Psoas muscle (tissue), 8 donors: ENCODE measurements around the gene ELMOD1. TPM values are rescaled to one million over a fixed set of nuclear protein-coding genes. Genes with fewer than 3 reads are reported as not detected.

Experiments
- ATAC-seq, 4 donors: fragments of 200-7000 bp; cut with Tn5 transposase; one replicate each; pipeline ENCODE4 v1.9.1; 2020; ENCODE audit warnings: moderate library complexity in 3 of 4, mild to moderate bottlenecking in 2 of 4
- DNase-seq, 2 donors: peaks; one replicate each; pipeline ENCODE4 v3.0.0-alpha.2; 2020
- H3K27ac ChIP-seq: fragments of 200-600 bp; one replicate; pipeline ENCODE4 v1.8.0; 2022
- H3K27me3 ChIP-seq, 3 donors: fragments of 200-600 bp in 1 of 3; one replicate each; pipeline versions ENCODE4 v1.6.1 to v1.8.0; 2013 to 2022; ENCODE audit warnings: low read length in 2 of 3, mild to moderate bottlenecking in 2 of 3, moderate library complexity in 1 of 3; ENCODE audit not compliant: insufficient read depth in 3 of 3
- H3K36me3 ChIP-seq, 2 donors: fragments of 200-600 bp in 1 of 2; one replicate each; pipeline versions ENCODE4 v1.6.1 to v1.8.0; 2013 to 2022; ENCODE audit warnings: low read depth in 1 of 2, mild to moderate bottlenecking in 1 of 2, moderate library complexity in 1 of 2; ENCODE audit not compliant: insufficient read depth in 1 of 2
- H3K4me1 ChIP-seq: fragments of 200-600 bp; one replicate; pipeline ENCODE4 v1.8.0; 2022
- H3K4me3 ChIP-seq: fragments of 200-600 bp; one replicate; pipeline ENCODE4 v1.8.0; 2022; ENCODE audit warnings: mild to moderate bottlenecking
- H3K9me3 ChIP-seq: fragments of 200-600 bp; one replicate; pipeline ENCODE4 v1.8.0; 2022
- whole genome bisulfite sequencing, 3 donors: extraction: QIAGEN DNeasy Blood & Tissue Kit; methylation state at CpG; one replicate each; pipeline versions ENCODE4 v1.1.6 to v1.1.7; 2013; 5-methylcytosine and 5-hydroxymethylcytosine counted together
- intact Hi-C, 2 donors: fragments of 100-400 bp; cut with DNase I; formaldehyde crosslinking; loops; one replicate each; pipeline versions ENCODE4 v1.11.0 to v1.14.2; 2022
- polyA plus RNA-seq, 3 donors: library from polyadenylated mRNA; stranded (reverse); fragments of 200-250 nt; gene quantifications; one replicate each; pipeline ENCODE4 v1.2.3, GENCODE V29; 2013
- total RNA-seq, 4 donors: library from RNA; stranded (reverse); fragmentation: NEBNext Ultra II Directional in 2 of 4; extraction: Animal tissue kit (Norgen Biotek cat#: 25700) in 2 of 4; gene quantifications; one replicate each; pipeline versions ENCODE4 v1.2.1 to v1.2.4, GENCODE V29; 2021 to 2023
- TF ChIP-seq, protein P1 (sequence below): fragments of 200-600 bp; IDR thresholded peaks from one replicate; pipeline ENCODE4 v1.8.0; 2022; ENCODE audit warnings: antibody characterized with exemption
- donor health status: healthy with polysubstance abuse.
- donor health status: DM: no; HTN: no; CAD: no; lungs with moderate emphysema.
- donor health status: Bipolar disorder and iron deficiency.
- donor health status: healthy.
- donor health status: DM: yes; HTN: yes; CAD: no.
- donor health status: DM: no; HTN: no; CAD: no.
- donor health status: DM: no; HTN: no; CAD: no.
- donor health status: DM: yes; HTN: yes; CAD: no.

ELMOD1 gene
- total and polyA plus RNA-seq, 7 donors, result 0.17 to 4.7 (median 1.4) TPM

- TF ChIP-seq, protein P1, sequence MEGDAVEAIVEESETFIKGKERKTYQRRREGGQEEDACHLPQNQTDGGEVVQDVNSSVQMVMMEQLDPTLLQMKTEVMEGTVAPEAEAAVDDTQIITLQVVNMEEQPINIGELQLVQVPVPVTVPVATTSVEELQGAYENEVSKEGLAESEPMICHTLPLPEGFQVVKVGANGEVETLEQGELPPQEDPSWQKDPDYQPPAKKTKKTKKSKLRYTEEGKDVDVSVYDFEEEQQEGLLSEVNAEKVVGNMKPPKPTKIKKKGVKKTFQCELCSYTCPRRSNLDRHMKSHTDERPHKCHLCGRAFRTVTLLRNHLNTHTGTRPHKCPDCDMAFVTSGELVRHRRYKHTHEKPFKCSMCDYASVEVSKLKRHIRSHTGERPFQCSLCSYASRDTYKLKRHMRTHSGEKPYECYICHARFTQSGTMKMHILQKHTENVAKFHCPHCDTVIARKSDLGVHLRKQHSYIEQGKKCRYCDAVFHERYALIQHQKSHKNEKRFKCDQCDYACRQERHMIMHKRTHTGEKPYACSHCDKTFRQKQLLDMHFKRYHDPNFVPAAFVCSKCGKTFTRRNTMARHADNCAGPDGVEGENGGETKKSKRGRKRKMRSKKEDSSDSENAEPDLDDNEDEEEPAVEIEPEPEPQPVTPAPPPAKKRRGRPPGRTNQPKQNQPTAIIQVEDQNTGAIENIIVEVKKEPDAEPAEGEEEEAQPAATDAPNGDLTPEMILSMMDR, result no peak
- Histone ChIP-seq H3K4me1 (no peaks in the 10 kb centered on the region), H3K36me3 (no peaks in the 10 kb centered on the region), H3K27me3 (no peaks in the 10 kb centered on the region), H3K9me3 (no peaks in the 10 kb centered on the region), H3K4me3 (no peak overlapping the region), H3K27ac (no peak overlapping the region)
- WGBS, 3 donors, result 42 to 47% (median 45%) methylated on average over 3 of the region's 3 CpGs
- intact Hi-C loops, result no loop called here
- ATAC-seq, result no peak
- no peak for DNase-seq
Measured at GRCh38 chr11:107581147-107581546, 9.8 kb upstream of the ELMOD1 start.

DNA sequence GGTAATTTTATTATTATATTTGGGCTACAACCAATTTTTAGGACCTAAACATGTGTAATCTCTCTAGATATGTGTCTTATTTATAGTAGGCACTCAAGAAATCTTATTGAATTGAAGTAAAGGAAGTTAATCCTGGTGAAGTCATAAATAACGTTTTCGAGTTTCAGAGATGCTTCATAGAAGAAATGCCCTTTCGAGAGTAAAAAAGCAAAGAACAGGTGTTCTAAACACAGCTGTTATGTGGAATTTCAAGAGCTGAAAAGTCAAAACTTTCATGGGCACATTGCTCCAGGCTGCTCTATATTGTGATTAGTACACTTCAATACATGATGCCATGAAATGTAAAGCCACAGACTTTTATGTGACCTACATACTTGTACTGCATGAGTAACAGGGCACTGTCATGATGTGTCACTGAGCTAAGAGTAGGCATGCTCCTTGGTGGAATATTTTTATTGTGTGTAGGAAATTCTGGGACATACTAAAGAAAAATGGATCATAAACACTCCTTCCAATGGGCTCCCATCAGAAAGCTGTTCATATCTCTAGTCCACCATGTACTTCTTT, 7.2 kb upstream of the ELMOD1 start:
- H3K9me3 ChIP-seq, result no peaks in the 10 kb centered on the region
- no peaks in the 10 kb centered on the region for H3K36me3 ChIP-seq
- intact Hi-C loops, result no loop called here
- H3K27me3 ChIP-seq, result peaks cover 0 to 5% (median 0%) of the 10 kb centered on the region in 3 donors
- no peak overlapping the region for H3K4me3 ChIP-seq
- DNase-seq, result no peak
- 27 to 30% (median 30%) methylated on average over 3 of the region's 3 CpGs for WGBS, 3 donors
- TF ChIP-seq, protein P1, result no peak
- peak; percentile 58 to 83 (median 72) for ATAC-seq
- H3K27ac ChIP-seq, result no peak overlapping the region
- H3K4me1 ChIP-seq, result no peaks in the 10 kb centered on the region

DNA sequence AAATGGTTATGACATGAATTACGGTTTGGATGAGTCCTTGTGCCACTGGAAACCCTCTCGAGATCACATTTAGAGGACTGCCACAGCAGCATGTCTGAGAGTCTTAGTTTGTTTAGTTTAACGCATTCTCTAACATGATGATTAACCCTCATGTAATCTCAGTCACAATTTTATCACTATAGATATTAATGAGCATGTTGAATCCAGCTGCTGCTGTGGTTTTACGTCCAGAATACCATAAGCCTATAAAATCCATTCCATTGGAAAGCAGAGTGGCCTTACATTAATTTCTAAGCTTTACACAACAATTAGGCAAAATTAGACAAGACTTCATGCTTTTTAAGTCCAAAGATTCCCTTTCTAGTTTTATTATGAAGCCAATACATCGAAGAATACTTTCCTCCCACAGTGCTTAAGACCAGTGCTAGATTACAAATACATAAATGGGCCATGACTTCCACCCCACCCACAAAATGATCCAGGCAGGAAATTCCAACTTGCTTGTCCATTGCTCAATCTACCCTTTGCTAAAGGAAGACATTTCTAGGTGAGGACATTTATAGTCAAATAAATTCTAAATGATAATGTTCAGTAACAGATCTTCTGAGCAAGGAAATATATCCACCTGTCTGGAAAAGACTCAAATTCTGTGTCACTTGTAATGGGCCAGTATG, 3.5 kb upstream of the ELMOD1 start:
- H3K27ac ChIP-seq, result no peak overlapping the region

DNA sequence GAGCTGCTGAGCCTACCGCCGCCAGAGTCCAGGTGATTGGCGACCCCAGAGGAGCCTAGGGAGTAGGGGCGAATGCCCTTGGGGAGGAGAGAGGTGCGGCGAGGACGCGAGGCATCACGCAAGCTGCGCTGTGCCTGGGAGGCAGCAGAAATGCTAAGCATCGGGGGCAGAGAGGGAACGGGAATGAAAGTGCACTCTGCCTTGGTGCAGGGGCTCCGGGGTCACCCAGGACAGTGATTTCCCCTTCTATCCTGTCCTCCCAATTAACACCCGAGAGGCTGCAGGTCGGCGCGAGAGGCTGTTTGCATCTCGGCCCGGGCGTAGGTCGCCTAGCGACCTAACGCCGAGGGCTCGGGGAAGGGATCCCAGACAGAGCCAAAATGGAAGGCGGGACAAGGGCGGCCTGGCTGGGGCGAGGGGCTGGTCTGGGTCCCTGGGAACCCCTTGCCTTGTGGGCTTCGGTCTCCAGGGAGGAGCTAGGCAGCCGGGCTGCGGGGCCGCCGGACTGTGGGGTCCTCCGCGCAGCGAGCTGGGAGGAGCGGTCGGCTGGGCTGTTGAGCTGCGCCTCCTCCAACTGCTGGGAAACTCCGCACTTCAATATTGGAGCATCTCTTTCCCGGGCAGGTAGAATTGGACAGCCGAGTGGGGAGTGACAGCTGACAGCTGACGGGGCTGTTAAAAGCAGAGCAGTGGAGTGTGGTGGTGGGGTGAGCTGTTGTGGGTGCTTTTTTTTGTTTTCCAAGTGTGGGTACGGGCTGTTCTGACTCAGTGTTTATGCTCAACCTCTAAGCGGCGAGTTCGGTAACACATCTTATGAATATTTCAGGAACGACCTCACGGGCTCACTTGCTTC, 657 bp downstream of the ELMOD1 start:
- DNase-seq (peak in 1 of 2 donors; percentile 51), ATAC-seq (peak; percentile 32 to 63 (median 48))
- H3K4me1 ChIP-seq, result no peaks in the 10 kb centered on the region
- TF ChIP-seq, protein P1, result no peak
- no peak overlapping the region for H3K27ac ChIP-seq
- intact Hi-C loops, result no loop called here
- peaks cover 0 to 3% (median 3%) of the 10 kb centered on the region in 3 donors for H3K27me3 ChIP-seq
- H3K4me3 ChIP-seq, result peak overlapping the region; percentile 89
- H3K36me3 ChIP-seq, result no peaks in the 10 kb centered on the region
- no peaks in the 10 kb centered on the region for H3K9me3 ChIP-seq
- WGBS, 3 donors, result 1 to 2% (median 1%) methylated on average over 47 to 49 of the region's 49 CpGs

More for the DNA sequence above, 3.5 kb upstream of the ELMOD1 start:
- TF ChIP-seq, protein P1, result no peak
- no peaks in the 10 kb centered on the region for H3K4me1 ChIP-seq
- H3K27me3 ChIP-seq, result peaks cover 0 to 5% (median 3%) of the 10 kb centered on the region in 3 donors
- intact Hi-C loops, result no loop called here
- H3K4me3 ChIP-seq, result no peak overlapping the region
- whole genome bisulfite sequencing, 3 donors, result 65 to 70% (median 69%) methylated on average over 5 of the region's 5 CpGs
- H3K9me3 ChIP-seq, result no peaks in the 10 kb centered on the region
- ATAC-seq, result no peak
- DNase-seq, result no peak
- H3K36me3 ChIP-seq, result no peaks in the 10 kb centered on the region
